Superior temporal gyrus (tissue), 1 donor: Measurements from ENCODE around the gene TBX21.

Experiments used
- DNase-seq: peaks from one replicate; pipeline ENCODE4 v3.0.0-alpha.2; 2016; ENCODE audit errors: extremely low spot score

TBX21 gene, protein sequence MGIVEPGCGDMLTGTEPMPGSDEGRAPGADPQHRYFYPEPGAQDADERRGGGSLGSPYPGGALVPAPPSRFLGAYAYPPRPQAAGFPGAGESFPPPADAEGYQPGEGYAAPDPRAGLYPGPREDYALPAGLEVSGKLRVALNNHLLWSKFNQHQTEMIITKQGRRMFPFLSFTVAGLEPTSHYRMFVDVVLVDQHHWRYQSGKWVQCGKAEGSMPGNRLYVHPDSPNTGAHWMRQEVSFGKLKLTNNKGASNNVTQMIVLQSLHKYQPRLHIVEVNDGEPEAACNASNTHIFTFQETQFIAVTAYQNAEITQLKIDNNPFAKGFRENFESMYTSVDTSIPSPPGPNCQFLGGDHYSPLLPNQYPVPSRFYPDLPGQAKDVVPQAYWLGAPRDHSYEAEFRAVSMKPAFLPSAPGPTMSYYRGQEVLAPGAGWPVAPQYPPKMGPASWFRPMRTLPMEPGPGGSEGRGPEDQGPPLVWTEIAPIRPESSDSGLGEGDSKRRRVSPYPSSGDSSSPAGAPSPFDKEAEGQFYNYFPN

DNA sequence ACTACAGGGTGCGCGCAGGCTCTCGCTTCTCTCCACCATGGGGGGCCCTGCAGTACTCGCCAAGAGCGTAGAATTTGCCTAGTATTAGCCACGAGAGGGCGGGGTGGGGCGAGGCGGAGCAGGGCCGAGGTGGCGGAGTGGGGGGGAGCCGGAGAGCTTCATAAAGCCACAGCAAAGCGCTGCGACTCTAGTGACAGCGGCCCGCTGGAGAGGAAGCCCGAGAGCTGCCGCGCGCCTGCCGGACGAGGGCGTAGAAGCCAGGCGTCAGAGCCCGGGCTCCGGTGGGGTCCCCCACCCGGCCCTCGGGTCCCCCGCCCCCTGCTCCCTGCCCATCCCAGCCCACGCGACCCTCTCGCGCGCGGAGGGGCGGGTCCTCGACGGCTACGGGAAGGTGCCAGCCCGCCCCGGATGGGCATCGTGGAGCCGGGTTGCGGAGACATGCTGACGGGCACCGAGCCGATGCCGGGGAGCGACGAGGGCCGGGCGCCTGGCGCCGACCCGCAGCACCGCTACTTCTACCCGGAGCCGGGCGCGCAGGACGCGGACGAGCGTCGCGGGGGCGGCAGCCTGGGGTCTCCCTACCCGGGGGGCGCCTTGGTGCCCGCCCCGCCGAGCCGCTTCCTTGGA lies at the start of gene TBX21:
Gene TBX21, plus strand, starts transcription at position 190 of the 627 bp plus-strand sequence. Its CDS starts 219 bp downstream, at position 409.
- DNase-seq, result no peak

DNA sequence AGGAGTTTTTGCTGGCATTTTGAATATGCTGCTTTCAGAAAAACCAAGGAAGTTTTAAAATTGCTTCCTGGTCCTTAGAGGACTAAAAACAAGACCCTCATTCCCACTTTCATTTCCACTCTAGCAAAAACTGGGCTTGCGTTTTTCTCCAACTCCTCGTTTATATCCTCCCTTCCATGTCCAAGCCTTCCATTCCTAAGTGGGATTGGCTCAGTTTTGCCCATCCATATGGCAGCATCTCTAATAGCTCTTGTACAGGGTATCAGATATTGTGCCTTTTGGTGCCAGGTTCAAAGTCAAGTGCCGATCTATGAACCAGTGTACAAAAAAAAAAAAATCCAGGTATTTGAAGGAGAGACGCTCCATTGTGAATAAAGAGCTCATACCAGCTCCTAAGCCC lies 49.0 kb upstream of the TBX21 start:
- DNase-seq, result no peak

DNA sequence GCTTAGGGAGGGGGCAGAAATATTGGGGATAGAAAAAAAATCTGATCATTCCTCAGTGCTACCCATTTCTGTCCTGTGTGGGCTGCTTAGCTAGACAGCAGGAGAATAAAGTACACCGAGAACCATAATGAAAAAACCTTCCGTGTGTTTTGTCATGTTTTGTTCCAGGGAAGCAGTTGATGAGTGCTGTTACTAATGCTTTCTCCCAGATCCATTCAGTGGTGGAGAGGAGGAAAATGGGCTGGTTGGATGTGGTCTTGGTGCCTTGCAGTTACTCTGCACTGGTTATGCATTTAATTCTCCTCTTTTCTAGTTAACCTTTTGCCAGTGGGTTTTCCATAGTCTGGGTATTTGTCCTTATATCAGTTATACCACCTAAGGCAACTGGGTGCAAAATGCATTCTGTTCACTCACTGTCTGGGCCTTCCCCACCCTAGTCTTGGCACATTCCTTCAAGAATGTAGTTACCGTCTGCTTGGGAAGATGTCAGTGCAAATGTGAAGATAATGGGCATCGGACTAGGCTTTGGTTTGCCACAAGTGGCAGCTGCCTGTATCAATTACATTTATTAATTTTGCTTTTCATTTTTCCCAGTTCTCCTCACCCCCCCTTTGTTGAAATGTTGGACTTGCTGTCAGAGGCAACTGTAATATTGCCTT lies 48.4 kb upstream of the TBX21 start:
- DNase-seq, result no peak

DNA sequence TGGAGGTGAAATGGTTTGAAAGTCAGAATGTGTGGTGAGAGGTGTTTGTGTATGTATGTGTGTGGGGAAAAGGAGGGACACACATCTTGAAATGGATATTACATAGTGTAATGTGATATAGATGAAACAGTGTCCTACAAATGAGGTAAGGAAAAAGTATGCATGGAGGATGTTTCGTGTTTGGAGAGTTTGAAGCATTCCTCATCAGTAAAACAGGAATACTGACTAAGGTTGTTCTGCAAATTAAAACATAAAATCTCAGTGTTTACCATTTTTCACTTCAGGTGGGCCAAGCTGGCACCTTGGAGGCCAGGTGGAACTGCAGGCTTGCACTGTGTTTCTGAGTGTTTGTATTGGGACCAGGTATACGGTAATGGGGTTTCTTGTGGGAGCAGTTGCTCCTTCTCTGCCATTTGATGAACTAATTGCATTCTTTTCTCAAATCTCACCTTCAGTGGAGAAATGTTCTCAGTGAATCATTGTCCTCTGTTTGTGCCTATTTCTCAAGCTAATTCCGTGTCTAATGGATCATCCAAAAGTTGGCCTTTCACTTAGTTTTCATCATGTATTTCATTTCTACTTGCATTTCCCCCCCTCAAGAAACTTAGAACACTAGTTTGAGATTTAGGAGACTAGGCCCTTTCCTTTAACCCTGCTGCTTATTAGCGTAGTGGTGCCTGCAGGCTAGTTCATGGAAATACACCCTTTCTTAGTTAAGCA lies 47.3 kb upstream of the TBX21 start:
- DNase-seq, result no peak

DNA sequence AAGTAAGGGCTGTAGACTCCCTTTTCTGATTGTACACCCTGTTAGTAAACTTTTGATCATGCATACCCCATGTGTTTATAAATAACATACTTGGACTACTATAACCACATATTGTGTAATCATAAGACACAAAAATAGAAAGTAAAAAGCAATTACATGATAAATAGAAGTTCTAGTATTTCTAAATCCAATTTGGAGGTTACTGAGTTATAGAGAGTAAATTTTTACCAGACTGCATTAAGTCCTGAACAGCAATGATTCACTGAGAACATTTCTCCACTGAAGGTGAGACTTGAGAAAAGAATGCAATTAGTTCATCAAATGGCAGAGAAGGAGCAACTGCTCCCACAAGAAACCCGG lies 46.8 kb upstream of the TBX21 start:
- DNase-seq, result no peak

DNA sequence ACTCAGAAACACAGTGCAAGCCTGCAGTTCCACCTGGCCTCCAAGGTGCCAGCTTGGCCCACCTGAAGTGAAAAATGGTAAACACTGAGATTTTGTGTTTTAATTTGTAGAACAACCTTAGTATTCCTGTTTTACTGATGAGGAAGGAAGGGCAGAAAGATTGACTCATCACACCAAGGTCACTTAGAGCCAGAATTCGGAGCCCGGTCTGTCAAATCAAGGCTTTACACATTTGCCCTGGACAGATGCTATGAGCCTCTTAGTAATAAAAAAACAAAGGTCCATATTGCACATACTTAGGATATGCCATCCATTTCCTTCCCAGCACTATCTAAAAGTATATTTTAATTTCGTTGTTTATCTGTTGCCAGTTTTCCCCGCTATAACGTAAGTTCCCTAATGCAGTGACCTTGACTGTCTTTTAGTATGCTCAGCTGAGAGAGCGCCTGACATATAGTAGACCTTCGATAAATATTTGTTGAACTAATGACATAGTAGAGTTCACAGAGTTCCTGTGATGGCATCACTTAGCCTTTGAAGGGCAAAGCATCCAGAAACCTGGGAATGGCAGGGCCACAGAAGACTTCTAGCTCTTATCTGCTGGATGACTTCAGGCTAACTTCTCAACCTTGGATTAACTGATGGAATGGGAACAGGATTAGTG lies 46.2 kb upstream of the TBX21 start:
- DNase-seq, result no peak

DNA sequence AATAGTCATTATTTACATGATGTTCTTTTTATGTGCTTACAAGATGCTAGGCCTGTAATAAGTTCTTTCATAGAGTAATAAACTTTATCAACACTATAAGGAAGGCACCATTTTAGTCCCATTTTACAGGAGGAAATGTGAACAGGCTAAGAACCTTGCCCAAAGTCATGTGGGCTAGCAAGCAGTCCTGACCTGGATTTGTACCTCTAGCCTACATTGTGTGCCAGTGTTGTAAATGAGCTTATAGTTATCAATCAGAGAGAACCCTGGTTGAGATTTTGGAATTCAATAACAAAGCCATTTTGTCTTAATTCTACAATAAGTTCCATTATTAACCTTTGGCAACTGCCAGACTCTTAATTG lies 45.7 kb upstream of the TBX21 start:
- no peak for DNase-seq

DNA sequence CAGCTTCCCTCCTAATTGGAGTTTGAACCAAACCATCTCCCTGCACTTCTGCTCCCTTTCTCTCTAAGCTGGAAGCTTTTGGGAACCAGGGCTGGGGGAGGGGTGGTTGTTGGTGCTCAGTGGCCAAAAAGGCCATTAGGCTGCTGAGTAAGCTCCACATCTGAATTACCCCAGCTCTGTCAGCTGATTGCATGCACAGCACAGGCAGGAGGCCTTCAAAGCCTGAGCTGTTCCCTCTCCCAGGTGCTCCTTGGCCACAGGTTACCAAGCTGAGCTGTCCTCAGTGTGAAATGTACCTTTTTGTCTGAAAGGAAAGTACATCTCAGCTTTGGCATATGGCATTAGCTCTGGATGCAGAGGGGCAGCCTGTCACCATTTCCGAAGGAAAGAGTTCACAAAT lies 45.3 kb upstream of the TBX21 start:
- DNase-seq, result no peak

DNA sequence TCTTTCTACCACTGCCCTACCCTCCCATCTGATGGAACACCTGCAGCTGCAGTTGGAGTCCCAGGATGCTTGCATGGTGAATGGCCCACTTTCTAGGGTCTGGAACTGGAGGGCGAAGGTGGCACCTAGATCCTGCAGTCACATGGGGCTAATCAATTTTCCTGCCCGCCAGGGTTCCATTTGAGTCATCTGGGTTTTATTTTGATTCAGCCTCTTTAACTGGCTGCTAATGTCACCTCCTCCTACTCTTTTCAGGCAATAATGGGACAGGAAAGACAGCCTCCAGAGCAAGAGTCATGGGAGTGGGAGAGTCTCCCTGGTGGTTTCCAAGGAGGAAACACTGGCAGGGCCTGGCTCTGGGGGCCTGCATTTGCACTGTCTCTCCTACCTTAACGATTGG lies 42.9 kb upstream of the TBX21 start:
- no peak for DNase-seq

DNA sequence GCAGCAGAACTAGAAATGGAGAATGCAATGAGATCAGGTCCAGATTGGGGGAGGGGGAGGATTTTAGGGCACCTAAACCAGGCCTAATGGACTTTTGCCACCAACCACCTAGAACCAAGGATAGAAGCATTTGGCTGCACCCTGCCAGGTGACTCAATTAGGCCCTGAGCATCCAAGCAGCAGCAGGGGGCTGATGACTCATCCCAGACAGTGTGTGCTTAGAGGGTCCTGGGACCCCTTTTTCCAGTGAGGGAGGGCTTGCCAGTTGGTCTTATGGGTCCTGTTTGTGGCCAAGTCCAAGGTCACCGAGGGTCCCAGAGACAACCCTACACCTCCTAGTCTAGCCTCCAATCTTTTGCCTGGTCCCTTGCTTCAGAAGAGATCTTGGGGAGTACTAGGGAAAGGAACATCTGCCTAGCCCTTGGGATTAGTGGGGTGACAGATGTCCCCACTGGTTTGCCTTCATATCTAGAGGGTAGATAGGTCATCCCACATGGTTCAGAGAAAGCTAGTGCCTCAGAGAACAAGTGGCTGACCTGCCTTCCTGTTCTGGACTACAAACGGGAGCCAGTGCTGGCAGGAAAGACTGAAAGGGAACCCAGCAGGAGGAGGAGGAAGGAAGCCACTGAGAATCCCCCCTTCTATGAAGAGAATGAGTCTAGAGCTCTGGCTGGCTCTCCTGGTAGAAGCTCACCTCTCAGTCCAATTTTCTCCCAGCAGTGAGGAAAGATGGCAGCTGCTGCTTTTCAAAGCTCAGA lies 40.7 kb upstream of the TBX21 start:
- no peak for DNase-seq

DNA sequence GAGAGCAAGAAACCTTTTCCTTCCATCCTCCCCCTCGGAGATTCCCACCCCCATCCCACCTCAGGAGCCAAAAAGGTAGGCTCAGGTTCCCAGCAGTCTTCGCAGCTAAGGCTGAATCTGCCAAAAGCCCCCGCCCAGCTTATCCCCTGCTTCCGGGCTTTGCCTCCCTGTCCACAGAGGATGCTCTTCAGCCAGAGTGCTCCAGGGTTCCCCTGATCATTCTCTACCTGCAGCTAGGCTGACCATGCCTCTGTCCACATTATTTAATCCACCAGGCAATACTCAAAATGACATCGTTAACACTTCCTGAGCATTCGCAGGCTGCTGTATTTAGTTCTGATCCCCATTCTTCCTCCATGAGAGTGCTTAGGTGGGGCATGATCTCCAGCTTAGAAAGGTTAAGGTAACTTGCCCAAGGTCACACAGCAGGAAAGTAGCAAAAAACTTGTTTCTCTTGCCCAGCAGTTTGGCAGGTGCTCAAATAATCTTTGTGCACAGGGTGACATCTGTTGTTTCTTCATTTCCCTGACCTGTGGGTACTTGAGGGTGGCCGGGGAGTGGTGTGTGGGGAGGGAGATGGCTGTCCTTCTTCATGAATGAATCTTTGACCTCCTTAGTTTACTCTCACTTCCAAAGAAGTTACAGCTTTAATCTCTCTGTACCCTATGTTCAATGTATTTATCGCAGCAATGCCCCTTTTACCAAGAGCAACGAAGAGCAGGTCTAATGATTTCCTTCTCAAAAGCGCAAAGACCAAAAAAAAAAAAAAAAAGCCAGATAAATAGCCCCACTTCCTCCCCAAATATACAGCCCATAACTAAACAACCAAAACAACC lies 39.9 kb upstream of the TBX21 start:
- no peak for DNase-seq

DNA sequence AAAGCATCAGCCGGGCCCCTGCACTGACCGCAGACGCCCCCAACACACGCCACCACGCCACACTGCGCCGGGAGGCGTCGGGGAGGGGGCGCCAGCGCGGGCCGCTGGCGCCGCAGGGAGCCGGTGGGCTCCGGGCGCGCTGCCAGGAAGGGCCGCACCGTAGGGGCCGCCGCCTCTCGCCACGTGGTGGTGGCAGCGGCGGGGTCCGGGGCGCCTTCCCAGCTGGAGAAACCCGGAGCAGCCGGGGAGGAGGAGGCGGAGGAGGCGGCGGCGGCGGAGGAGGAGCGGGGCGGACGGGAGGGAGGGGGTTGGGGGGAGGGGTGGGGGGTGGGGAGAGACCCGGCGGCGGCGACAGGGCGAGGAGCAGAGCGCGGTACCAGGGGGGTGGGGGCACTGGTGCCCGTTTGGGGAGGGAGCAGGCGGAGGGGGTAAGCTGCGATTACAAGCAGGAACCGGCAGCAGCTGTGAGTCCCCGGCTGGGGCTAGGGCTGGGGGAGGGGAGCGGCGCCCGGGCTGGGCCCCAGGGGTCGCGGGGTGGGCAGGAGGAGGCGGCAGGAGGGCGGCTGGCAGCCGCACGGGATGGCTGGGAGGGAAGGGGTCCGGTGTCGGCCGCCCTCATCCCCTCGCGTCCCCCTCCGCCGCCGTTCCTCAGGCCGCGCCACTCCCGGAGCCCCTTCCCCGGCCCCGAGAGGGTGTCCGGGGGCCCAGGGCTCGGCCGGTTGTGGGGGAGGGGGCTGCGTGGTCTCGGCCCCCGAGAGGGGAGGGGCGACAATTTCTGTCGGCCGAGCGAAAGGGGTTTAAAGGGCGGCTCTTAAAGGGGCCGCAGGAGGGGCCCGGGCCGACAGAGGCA lies 39.1 kb upstream of the TBX21 start, which contains the start of gene TBKBP1:
Gene TBKBP1, plus strand, starts transcription at position 431 of the 850 bp plus-strand sequence. CDS start 1,952 bp downstream, outside the sequence.
- DNase-seq, result no peak

DNA sequence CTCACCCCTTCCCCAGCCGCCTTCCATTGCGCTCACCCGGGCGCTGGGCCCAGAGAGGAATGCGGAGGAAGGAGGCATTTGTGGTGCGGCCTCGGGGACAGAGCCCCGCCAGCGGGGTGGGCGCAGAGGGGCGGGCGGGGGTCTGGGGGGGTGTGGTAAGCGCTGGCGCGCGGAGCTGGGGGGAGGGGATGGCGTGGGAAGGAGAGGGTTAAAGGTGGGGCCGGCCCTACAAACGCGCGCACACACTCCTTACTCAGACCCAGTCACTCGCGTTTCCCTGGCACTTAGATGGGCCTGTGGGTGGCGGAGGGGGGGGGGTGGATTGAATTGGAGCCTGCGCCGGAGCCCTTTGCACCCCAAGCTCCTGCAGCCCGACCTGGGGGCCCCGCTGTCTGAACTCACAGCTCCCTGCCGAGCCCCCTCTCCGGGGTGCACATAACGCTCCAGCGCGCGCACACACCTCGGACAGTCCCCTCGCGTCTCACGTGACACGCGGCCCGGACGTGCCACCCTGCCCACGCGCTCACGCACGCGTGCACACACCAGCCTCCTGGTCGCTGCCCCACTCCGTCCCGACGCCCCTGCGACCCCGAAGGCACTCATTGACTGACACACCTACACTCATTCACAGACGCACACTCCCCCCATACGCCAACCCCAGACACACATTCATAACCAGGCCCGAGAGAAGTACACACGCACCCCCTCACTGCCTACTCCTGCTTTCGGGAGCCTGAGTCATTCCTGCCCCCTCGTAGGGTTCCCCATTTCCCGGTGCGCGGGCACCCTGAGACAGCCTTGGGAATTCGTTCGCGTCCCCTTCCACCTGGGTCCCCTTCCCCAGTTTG lies 38.2 kb upstream of the TBX21 start:
- no peak for DNase-seq

DNA sequence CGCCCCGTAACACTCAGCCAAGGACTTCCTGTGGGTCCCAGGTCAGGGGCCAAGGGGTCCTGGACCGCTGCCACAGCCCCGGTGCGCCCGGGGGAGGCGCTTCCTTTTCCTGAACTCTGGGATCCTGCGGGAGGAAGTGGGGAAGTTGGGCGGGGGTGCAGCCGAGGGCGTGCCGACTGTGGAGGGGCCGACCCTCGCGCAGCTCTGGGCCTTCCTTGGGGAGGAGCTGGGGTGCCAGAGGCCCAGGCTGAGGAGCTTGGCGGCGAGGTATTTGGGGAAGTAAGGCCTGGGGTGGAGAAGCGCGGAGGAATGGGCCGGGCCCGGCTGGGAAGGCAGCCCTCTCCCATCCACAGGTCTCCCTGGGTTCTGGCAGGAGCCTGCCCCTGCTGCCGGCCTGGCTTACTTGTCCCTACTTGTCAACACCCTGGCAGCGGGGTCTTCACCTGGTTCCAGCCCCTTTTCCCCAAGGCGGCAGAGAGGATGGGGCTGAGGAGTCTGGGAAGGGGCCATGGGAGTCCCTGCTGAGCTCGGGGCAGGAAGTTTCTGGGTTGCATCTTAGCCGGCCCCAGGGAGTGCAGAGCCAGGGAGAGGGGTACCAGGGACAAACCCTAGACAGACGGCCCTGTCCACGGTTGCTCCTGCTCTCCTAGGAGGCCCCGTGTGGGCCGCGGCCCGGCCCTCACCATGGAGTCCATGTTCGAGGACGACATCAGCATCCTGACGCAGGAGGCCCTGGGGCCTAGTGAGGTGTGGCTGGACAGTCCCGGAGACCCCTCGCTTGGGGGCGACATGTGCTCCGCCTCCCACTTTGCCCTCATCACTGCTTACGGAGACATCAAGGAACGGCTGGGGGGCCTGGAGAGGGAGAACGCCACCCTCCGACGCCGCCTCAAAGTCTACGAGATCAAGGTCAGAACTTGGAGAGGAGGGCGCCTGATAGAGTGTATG lies 37.3 kb upstream of the TBX21 start:
- no peak for DNase-seq

DNA sequence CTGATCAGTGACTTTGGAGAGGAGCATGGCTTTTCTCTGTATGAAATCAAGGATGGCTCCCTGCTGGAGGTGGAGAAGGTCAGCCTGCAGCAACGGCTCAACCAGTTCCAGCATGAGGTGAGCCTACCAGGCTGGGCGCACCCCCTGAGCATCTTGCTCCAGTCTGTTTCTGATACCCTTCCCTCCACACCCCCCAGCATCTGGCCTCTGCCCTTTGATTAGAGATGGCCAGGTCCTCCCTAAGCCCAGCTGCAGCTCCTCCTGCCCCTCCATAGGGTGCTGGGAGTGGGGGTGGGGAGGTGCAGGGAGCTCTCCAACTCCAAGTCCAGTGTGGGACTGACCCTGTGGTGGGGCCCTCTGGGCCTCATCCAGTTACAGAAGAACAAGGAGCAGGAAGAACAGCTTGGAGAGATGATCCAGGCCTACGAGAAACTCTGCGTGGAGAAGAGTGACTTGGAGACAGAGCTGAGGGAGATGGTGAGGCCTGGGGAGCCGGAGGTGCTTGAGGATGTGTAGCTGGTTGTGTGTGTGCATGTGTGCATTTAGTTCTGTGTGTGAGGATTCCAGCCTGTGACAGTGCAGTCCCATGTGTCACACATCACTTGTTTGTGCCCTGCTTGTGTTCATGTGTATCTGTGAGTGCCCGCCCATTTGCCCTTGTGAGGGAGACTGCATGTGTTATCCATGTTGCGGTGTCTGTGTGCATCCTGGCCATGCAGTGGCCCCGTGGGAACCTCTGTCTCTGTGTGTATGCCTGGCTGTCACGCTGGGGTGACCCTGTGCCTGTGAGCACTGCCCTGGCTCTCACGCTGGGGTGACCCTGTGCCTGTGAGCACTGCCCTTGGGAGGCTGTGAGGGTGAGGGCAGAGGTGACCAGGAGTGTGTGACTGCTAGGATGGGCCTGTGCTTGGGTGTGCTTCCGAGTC lies 36.1 kb upstream of the TBX21 start:
- no peak for DNase-seq
